Thyroid gland (tissue), 4 donors: ENCODE results near the gene PAK1IP1.

Experiments
- POLR2A ChIP-seq, 2 donors: fragments of 450-650 bp; IDR thresholded peaks; one replicate each; pipeline ENCODE4 v1.6.1; 2017; ENCODE audit warnings: antibody characterized with exemption in 2 of 2, mild to moderate bottlenecking in 2 of 2, moderate library complexity in 1 of 2
- TF ChIP-seq, protein P1 (sequence below), 6 experiments: fragments of 200-600 bp in 3 of 6; fragments of 450-650 bp in 3 of 6; sonication (generic) in 3 of 6; IDR thresholded peaks; one replicate each; pipeline ENCODE4 v1.5.1; 2016 to 2019; ENCODE audit warnings: antibody characterized with exemption in 6 of 6, mild to moderate bottlenecking in 2 of 6, inconsistent platforms in 1 of 6, moderate library complexity in 1 of 6

GRCh38 chr6:10742251-10742650 lies 47.5 kb downstream of the PAK1IP1 start:
- TF ChIP-seq, protein P1, sequence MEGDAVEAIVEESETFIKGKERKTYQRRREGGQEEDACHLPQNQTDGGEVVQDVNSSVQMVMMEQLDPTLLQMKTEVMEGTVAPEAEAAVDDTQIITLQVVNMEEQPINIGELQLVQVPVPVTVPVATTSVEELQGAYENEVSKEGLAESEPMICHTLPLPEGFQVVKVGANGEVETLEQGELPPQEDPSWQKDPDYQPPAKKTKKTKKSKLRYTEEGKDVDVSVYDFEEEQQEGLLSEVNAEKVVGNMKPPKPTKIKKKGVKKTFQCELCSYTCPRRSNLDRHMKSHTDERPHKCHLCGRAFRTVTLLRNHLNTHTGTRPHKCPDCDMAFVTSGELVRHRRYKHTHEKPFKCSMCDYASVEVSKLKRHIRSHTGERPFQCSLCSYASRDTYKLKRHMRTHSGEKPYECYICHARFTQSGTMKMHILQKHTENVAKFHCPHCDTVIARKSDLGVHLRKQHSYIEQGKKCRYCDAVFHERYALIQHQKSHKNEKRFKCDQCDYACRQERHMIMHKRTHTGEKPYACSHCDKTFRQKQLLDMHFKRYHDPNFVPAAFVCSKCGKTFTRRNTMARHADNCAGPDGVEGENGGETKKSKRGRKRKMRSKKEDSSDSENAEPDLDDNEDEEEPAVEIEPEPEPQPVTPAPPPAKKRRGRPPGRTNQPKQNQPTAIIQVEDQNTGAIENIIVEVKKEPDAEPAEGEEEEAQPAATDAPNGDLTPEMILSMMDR (IDR thresholded peaks at IDR 0.05): no peak
- no peak for TF ChIP-seq POLR2A (IDR thresholded peaks at IDR 0.05)
